Measurements from ENCODE around the gene ATP5ME.
"Not testable (repeated sequence)": the region's sequence is repeated elsewhere in the genome, so short reads cannot be mapped to it uniquely, and the experiment has no call there.

ATP5ME gene

GRCh38 chr4:635066-635835, 38.8 kb downstream of the ATP5ME start:
- not testable (repeated sequence) for H3K9me3 ChIP-seq (ENCODE audit: insufficient read depth, low read depth, low read length); H3K4me1 ChIP-seq (ENCODE audit: insufficient read depth, low read length); H3K27me3 ChIP-seq (ENCODE audit: insufficient read depth, low read length); H3K9ac ChIP-seq (ENCODE audit: low read depth, low read length); H3K36me3 ChIP-seq (ENCODE audit: insufficient read depth, low read length); H3K4me3 ChIP-seq (ENCODE audit: low read length); H3K27ac ChIP-seq (ENCODE audit: low read depth, low read length)
- WGBS: 94% methylated on average over 46 of the region's 46 CpGs

- 90% methylated on average over 23 of the region's 23 CpGs for WGBS
- Histone ChIP-seq H3K27ac (ENCODE audit: low read depth, low read length) (no peak overlapping the region), H3K4me1 (ENCODE audit: insufficient read depth, low read length) (no peaks in the 10 kb centered on the region)
These were observed 39.5 kb downstream of the ATP5ME start for GRCh38 chr4:634599-634985.

DNA sequence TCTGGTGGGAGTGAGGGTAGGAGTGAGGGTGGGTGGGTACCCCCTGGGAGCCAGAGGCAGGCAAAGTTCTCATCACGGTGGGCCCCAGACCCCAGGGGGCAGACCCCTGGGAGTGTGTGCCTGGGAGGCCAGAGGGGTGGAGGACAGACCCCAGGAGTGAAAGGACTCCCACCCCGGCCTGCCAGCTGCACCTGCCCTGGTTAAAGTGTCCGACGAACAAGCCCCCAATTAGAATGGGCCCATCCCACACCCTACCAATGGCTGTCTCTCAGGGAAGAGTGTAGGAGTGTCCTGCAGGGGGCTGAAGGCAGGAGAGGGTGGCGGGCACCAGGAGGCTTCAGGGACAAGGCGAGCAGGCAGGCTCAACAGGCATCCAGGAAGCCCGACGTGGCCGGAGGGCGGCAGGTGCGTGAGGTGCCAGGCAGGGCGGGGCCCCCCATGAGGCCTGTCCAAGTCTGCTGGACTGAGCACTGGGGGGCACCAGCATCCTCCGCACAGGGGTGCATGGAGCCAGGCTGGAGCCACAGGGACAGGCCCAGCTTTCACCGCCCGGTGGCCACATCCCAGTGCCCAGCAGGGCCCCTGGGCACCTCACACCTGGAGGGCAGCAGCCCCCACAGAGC, 40.0 kb downstream of the ATP5ME start:
- no peaks in the 10 kb centered on the region for H3K36me3 ChIP-seq (ENCODE audit: insufficient read depth, low read length)
- no peaks in the 10 kb centered on the region for H3K27me3 ChIP-seq (ENCODE audit: insufficient read depth, low read length)
- no peaks in the 10 kb centered on the region for H3K9me3 ChIP-seq (ENCODE audit: insufficient read depth, low read depth, low read length)
- no peak overlapping the region for H3K9ac ChIP-seq (ENCODE audit: low read depth, low read length)
- no peak overlapping the region for H3K4me3 ChIP-seq (ENCODE audit: low read length)
- no peaks in the 10 kb centered on the region for H3K4me1 ChIP-seq (ENCODE audit: insufficient read depth, low read length)
- WGBS: 92% methylated on average over 13 of the region's 15 CpGs
- no peak overlapping the region for H3K27ac ChIP-seq (ENCODE audit: low read depth, low read length)

More at GRCh38 chr4:634599-634985, 39.5 kb downstream of the ATP5ME start:
- Histone ChIP-seq H3K4me3 (ENCODE audit: low read length) (no peak overlapping the region), H3K27me3 (ENCODE audit: insufficient read depth, low read length) (no peaks in the 10 kb centered on the region), H3K9me3 (ENCODE audit: insufficient read depth, low read depth, low read length) (no peaks in the 10 kb centered on the region), H3K36me3 (ENCODE audit: insufficient read depth, low read length) (no peaks in the 10 kb centered on the region), H3K9ac (ENCODE audit: low read depth, low read length) (no peak overlapping the region)

- Histone ChIP-seq H3K36me3 (ENCODE audit: insufficient read depth, low read length) (no peaks in the 10 kb centered on the region), H3K9ac (ENCODE audit: low read depth, low read length) (no peak overlapping the region), H3K9me3 (ENCODE audit: insufficient read depth, low read depth, low read length) (no peaks in the 10 kb centered on the region), H3K27ac (ENCODE audit: low read depth, low read length) (no peak overlapping the region), H3K27me3 (ENCODE audit: insufficient read depth, low read length) (no peaks in the 10 kb centered on the region), H3K4me1 (ENCODE audit: insufficient read depth, low read length) (no peaks in the 10 kb centered on the region), H3K4me3 (ENCODE audit: low read length) (no peak overlapping the region)
- 80% methylated on average over 9 of the region's 9 CpGs for WGBS
These were observed 40.7 kb downstream of the ATP5ME start for GRCh38 chr4:633406-633805.

- Histone ChIP-seq H3K4me1 (ENCODE audit: insufficient read depth, low read length) (no peaks in the 10 kb centered on the region), H3K4me3 (ENCODE audit: low read length) (no peak overlapping the region), H3K27ac (ENCODE audit: low read depth, low read length) (no peak overlapping the region), H3K9ac (ENCODE audit: low read depth, low read length) (no peak overlapping the region), H3K36me3 (ENCODE audit: insufficient read depth, low read length) (no peaks in the 10 kb centered on the region), H3K27me3 (ENCODE audit: insufficient read depth, low read length) (no peaks in the 10 kb centered on the region), H3K9me3 (ENCODE audit: insufficient read depth, low read depth, low read length) (no peaks in the 10 kb centered on the region)
- WGBS: 84% methylated on average over 6 of the region's 6 CpGs
These were observed 41.1 kb downstream of the ATP5ME start for GRCh38 chr4:632926-633325.

GRCh38 chr4:632196-632790, 41.8 kb downstream of the ATP5ME start:
- no peaks in the 10 kb centered on the region for H3K27me3 ChIP-seq (ENCODE audit: insufficient read depth, low read length)
- H3K9me3 ChIP-seq (ENCODE audit: insufficient read depth, low read depth, low read length): no peaks in the 10 kb centered on the region

DNA sequence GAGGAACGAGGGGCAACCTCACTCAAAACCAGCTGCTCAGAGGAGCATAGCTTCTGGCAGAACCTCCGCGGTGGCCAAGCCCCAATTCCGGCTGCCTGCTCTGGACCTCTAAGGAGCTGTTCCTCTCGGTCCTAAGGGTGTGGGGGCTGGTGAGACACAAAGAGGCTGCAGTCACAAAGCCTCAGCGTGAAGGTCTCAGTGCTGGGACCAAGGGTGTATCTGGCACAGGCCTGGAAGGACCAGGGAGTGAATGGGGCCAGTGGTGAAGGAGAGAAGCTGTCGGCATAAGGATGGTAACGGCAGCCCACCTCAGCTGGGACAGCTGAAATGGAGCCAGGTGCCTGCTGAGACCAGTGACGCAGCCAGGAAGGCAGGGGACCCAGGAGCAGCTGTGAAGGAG, 43.4 kb downstream of the ATP5ME start:
- Histone ChIP-seq H3K36me3 (ENCODE audit: insufficient read depth, low read length) (no peaks in the 10 kb centered on the region), H3K27me3 (ENCODE audit: insufficient read depth, low read length) (no peaks in the 10 kb centered on the region), H3K27ac (ENCODE audit: low read depth, low read length) (no peak overlapping the region), H3K4me3 (ENCODE audit: low read length) (no peak overlapping the region), H3K4me1 (ENCODE audit: insufficient read depth, low read length) (no peaks in the 10 kb centered on the region), H3K9ac (ENCODE audit: low read depth, low read length) (no peak overlapping the region), H3K9me3 (ENCODE audit: insufficient read depth, low read depth, low read length) (no peaks in the 10 kb centered on the region)
- 92% methylated on average over 9 of the region's 9 CpGs for WGBS

More at GRCh38 chr4:632196-632790, 41.8 kb downstream of the ATP5ME start:
- H3K4me1 ChIP-seq (ENCODE audit: insufficient read depth, low read length): no peaks in the 10 kb centered on the region
- no peak overlapping the region for H3K27ac ChIP-seq (ENCODE audit: low read depth, low read length)
- H3K36me3 ChIP-seq (ENCODE audit: insufficient read depth, low read length): no peaks in the 10 kb centered on the region
- 90% methylated on average over 16 of the region's 16 CpGs for WGBS
- H3K9ac ChIP-seq (ENCODE audit: low read depth, low read length): no peak overlapping the region
- no peak overlapping the region for H3K4me3 ChIP-seq (ENCODE audit: low read length)

- Histone ChIP-seq H3K27me3 (ENCODE audit: insufficient read depth, low read length) (no peaks in the 10 kb centered on the region), H3K9ac (ENCODE audit: low read depth, low read length) (no peak overlapping the region), H3K9me3 (ENCODE audit: insufficient read depth, low read depth, low read length) (no peaks in the 10 kb centered on the region)
These were observed 44.0 kb downstream of the ATP5ME start for GRCh38 chr4:629915-630641.

DNA sequence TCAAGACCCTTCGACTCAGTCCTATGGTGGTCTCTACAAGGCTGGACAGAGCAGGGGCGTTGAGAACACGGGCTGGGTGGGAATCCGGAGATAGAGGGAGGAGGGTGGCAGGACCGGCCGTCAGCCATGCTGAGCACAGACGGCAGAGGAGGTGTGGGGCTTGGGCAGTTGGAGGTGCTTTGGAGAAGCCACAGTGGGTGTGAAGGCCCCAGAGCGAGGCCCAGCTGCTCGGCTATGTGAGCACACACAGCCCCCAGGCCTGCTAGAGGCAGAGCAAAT, 44.5 kb downstream of the ATP5ME start:
- H3K27me3 ChIP-seq (ENCODE audit: insufficient read depth, low read length): no peaks in the 10 kb centered on the region
- H3K9me3 ChIP-seq (ENCODE audit: insufficient read depth, low read depth, low read length): no peaks in the 10 kb centered on the region
- WGBS: 90% methylated on average over 9 of the region's 9 CpGs
- no peak overlapping the region for H3K27ac ChIP-seq (ENCODE audit: low read depth, low read length)
- no peak overlapping the region for H3K9ac ChIP-seq (ENCODE audit: low read depth, low read length)
- no peaks in the 10 kb centered on the region for H3K36me3 ChIP-seq (ENCODE audit: insufficient read depth, low read length)
- peaks cover 9% of the 10 kb centered on the region for H3K4me1 ChIP-seq (ENCODE audit: insufficient read depth, low read length)
- H3K4me3 ChIP-seq (ENCODE audit: low read length): no peak overlapping the region

More at GRCh38 chr4:629915-630641, 44.0 kb downstream of the ATP5ME start:
- peaks cover 5% of the 10 kb centered on the region for H3K4me1 ChIP-seq (ENCODE audit: insufficient read depth, low read length)
- H3K36me3 ChIP-seq (ENCODE audit: insufficient read depth, low read length): no peaks in the 10 kb centered on the region
- no peak overlapping the region for H3K27ac ChIP-seq (ENCODE audit: low read depth, low read length)
- no peak overlapping the region for H3K4me3 ChIP-seq (ENCODE audit: low read length)
- 85% methylated on average over 20 of the region's 20 CpGs for WGBS

DNA sequence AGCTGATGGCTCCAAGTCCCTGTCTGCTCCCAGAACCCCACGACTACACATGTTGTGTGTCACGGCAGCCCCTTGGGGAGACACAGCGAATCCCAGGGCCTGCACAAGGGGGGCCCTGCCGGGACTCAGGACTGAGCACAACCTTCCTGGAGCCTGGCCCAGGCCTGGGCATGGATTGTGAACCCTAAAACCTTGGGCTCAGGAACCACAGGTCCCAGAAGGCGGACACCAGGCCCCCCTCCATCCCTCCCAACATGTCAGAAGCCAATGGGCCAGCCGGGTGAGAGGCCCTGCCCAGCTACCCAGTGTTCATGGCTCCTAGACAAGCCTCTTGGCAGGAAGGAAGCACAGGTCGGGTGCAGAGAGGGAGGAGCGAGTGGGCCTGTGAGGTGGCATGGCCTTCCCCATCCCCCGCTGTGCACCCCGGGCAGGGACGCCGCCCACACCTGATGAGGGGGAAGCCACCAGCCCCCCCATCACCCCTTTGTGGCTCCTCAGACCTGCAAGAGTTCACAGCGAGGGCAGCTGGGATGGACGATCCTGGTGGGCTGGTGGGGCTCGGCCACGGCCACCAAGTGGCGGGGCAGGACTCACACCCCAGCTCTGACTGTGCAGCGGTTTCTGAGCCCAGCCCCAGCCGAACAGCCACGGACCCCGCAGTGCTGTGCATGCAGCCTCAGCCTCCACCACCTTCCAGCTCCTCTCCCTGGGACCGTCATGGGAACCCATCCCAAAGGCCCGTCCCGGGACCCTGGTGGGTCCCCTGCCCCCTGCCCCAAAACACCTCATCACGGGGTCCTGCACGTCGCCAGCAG, 45.0 kb downstream of the ATP5ME start:
- 94% methylated on average over 27 of the region's 27 CpGs for WGBS
- H3K4me1 ChIP-seq (ENCODE audit: insufficient read depth, low read length): peaks cover 9% of the 10 kb centered on the region
- H3K9ac ChIP-seq (ENCODE audit: low read depth, low read length): no peak overlapping the region
- no peaks in the 10 kb centered on the region for H3K9me3 ChIP-seq (ENCODE audit: insufficient read depth, low read depth, low read length)
- H3K36me3 ChIP-seq (ENCODE audit: insufficient read depth, low read length): no peaks in the 10 kb centered on the region
- H3K27ac ChIP-seq (ENCODE audit: low read depth, low read length): no peak overlapping the region
- H3K27me3 ChIP-seq (ENCODE audit: insufficient read depth, low read length): no peaks in the 10 kb centered on the region
- H3K4me3 ChIP-seq (ENCODE audit: low read length): no peak overlapping the region

Data from HUES64 (cell line).